Glutamatergic neuron (in vitro differentiated cells): ENCODE results near the gene PCSK1N. TPM values are rescaled to one million over a fixed set of nuclear protein-coding genes. Genes with fewer than 3 reads are reported as not detected.

Source experiments
- DNase-seq: peaks from one replicate; pipeline ENCODE4 v3.0.0; 2022
- H3K27ac Mint-ChIP-seq: one replicate; pipeline ENCODE4 v1.8.0; 2020; ENCODE audit warnings: mild to moderate bottlenecking, mixed read lengths, inconsistent platforms; ENCODE audit not compliant: unreplicated experiment
- H3K27me3 Mint-ChIP-seq: one replicate; pipeline ENCODE4 v1.8.0; 2020; ENCODE audit warnings: mild to moderate bottlenecking, moderate library complexity, mixed read lengths, inconsistent platforms; ENCODE audit not compliant: unreplicated experiment
- H3K36me3 Mint-ChIP-seq: one replicate; pipeline ENCODE4 v1.8.0; 2020; ENCODE audit warnings: mild to moderate bottlenecking, mixed read lengths, inconsistent platforms; ENCODE audit not compliant: unreplicated experiment
- H3K4me1 Mint-ChIP-seq: one replicate; pipeline ENCODE4 v1.8.0; 2020; ENCODE audit warnings: mild to moderate bottlenecking, low read depth, mixed read lengths, inconsistent platforms; ENCODE audit not compliant: unreplicated experiment
- H3K4me3 Mint-ChIP-seq: one replicate; pipeline ENCODE4 v1.8.0; 2020; ENCODE audit warnings: mild to moderate bottlenecking, mixed read lengths, inconsistent platforms; ENCODE audit not compliant: unreplicated experiment
- H3K9me3 Mint-ChIP-seq: one replicate; pipeline ENCODE4 v1.8.0; 2020; ENCODE audit warnings: mild to moderate bottlenecking, moderate library complexity, mixed read lengths, inconsistent platforms; ENCODE audit not compliant: unreplicated experiment
- CTCF ChIP-seq: fragments of 200-600 bp; sonication (generic); IDR thresholded peaks from one replicate; pipeline ENCODE4 v1.5.0; 2021; ENCODE audit not compliant: partially characterized antibody, unreplicated experiment
- total RNA-seq: library from RNA; stranded (reverse); fragmentation: NEBNext Ultra II Directional; extraction: Animal tissue kit (Norgen Biotek cat#: 25700); gene quantifications from one replicate; pipeline ENCODE4 v1.2.1, GENCODE V29; 2021; ENCODE audit not compliant: unreplicated experiment

The PCSK1N gene
- total RNA-seq, 1 donor from 2014 or later = 127 TPM

DNA sequence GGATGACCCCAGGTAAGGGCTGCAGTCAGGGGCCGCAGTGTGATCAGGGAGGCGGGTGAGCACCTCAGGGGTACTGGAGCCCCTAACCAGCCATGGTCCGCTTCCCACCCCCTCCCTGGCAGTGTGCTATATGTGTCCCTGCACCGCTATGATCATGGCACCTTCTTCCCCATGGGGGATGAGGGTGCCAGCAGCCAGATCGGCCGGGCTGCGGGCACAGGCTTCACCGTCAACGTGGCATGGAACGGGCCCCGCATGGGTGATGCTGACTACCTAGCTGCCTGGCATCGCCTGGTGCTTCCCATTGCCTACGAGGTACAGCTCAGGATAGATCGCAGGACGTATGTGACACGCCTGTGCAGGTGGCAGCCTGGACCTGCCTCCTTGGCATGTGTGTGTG is 17.3 kb downstream of the PCSK1N start:
- no peaks in the 10 kb centered on the region for H3K27me3 Mint-ChIP-seq
- no peaks in the 10 kb centered on the region for H3K36me3 Mint-ChIP-seq
- peaks cover 4% of the 10 kb centered on the region for H3K9me3 Mint-ChIP-seq
- DNase-seq = no peak
- no peak for TF ChIP-seq CTCF
- no peak overlapping the region for H3K4me3 Mint-ChIP-seq
- no peaks in the 10 kb centered on the region for H3K4me1 Mint-ChIP-seq
- no peak overlapping the region for H3K27ac Mint-ChIP-seq

DNA sequence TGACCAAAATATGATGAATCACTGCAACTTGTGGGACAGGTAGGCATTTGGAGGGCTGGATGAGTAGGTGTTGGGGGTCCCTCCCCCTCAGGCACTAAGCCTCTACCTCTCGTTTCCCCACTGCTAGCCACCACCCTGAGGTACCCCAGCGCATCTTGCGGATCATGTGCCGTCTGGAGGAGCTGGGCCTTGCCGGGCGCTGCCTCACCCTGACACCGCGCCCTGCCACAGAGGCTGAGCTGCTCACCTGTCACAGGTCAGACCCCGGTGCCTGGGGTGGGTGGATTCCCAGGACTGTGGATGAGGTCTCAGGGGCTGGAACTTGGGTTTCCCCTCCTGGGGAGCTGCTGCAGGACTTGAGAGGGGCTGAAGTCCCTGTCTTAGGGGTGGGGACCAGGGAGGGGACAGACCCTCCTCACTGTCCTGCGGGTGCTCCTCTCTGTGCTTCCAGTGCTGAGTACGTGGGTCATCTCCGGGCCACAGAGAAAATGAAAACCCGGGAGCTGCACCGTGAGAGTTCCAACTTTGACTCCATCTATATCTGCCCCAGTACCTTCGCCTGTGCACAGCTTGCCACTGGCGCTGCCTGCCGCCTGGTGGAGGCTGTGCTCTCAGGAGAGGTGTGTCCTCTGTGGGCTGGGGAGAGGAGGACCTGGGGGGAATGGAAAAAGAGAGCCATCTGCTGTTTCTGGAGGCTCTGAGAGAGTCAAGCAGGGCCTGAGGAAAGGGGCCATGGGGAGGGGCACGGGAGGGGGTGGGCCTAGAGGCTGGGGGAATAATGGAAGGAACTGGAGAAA is 19.2 kb downstream of the PCSK1N start:
- Mint-ChIP-seq H3K4me3 (no peak overlapping the region), H3K27ac (no peak overlapping the region), H3K9me3 (peaks cover 4% of the 10 kb centered on the region), H3K27me3 (no peaks in the 10 kb centered on the region), H3K4me1 (no peaks in the 10 kb centered on the region), H3K36me3 (no peaks in the 10 kb centered on the region)
- TF ChIP-seq CTCF = no peak
- DNase-seq = no peak

GRCh38 chrX:48815266-48815665 is 20.1 kb downstream of the PCSK1N start:
- H3K4me1 Mint-ChIP-seq = no peaks in the 10 kb centered on the region
- H3K4me3 Mint-ChIP-seq = no peak overlapping the region
- DNase-seq = no peak
- H3K27me3 Mint-ChIP-seq = no peaks in the 10 kb centered on the region
- H3K27ac Mint-ChIP-seq = no peak overlapping the region
- H3K9me3 Mint-ChIP-seq = peaks cover 4% of the 10 kb centered on the region
- no peak for TF ChIP-seq CTCF
- H3K36me3 Mint-ChIP-seq = no peaks in the 10 kb centered on the region

GRCh38 chrX:48814722-48815121 is 20.7 kb downstream of the PCSK1N start:
- Mint-ChIP-seq H3K36me3 (no peaks in the 10 kb centered on the region), H3K27me3 (no peaks in the 10 kb centered on the region), H3K4me1 (no peaks in the 10 kb centered on the region), H3K9me3 (peaks cover 4% of the 10 kb centered on the region), H3K4me3 (no peak overlapping the region), H3K27ac (no peak overlapping the region)
- no peak for TF ChIP-seq CTCF
- no peak for DNase-seq

- no peaks in the 10 kb centered on the region for H3K4me1 Mint-ChIP-seq
- TF ChIP-seq CTCF = no peak
- no peak overlapping the region for H3K4me3 Mint-ChIP-seq
- H3K27me3 Mint-ChIP-seq = no peaks in the 10 kb centered on the region
- H3K36me3 Mint-ChIP-seq = no peaks in the 10 kb centered on the region
- H3K9me3 Mint-ChIP-seq = peaks cover 3% of the 10 kb centered on the region
- DNase-seq = no peak
- no peak overlapping the region for H3K27ac Mint-ChIP-seq
Observed at GRCh38 chrX:48813644-48814043, 21.8 kb downstream of the PCSK1N start.
